GM12873 (cell line): Measurements from ENCODE around the gene SERPINB3.

Experiments
- TF ChIP-seq, protein P1 (sequence below): IDR thresholded peaks from 2 replicates; pipeline ENCODE4 v1.5.1; 2012; ENCODE audit warnings: low read depth, mild to moderate bottlenecking, moderate library complexity, low read length, control low read depth; ENCODE audit not compliant: insufficient read depth; ENCODE audit errors: missing control alignments

Gene SERPINB3

DNA sequence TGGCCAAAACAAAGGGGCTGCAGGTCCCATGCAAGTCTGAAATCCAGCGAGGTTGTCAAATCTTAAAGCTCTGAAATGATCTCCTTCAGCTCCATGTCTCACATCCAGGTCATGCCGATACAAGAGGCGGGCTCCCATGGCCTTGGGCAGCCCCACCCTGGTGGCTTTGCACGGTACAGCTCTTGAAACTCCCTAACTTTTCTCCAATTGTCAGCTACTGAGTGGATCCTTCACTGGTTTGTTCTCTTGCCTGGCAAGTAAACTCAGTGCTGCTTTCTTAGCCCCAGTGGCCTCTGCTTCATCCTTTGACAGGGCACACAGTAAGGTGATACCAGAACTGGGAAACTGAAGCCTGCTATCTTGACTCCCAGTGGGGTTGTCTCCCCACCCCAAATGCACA is 48.3 kb downstream of the SERPINB3 start:
- TF ChIP-seq, protein P1, sequence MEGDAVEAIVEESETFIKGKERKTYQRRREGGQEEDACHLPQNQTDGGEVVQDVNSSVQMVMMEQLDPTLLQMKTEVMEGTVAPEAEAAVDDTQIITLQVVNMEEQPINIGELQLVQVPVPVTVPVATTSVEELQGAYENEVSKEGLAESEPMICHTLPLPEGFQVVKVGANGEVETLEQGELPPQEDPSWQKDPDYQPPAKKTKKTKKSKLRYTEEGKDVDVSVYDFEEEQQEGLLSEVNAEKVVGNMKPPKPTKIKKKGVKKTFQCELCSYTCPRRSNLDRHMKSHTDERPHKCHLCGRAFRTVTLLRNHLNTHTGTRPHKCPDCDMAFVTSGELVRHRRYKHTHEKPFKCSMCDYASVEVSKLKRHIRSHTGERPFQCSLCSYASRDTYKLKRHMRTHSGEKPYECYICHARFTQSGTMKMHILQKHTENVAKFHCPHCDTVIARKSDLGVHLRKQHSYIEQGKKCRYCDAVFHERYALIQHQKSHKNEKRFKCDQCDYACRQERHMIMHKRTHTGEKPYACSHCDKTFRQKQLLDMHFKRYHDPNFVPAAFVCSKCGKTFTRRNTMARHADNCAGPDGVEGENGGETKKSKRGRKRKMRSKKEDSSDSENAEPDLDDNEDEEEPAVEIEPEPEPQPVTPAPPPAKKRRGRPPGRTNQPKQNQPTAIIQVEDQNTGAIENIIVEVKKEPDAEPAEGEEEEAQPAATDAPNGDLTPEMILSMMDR = no peak

DNA sequence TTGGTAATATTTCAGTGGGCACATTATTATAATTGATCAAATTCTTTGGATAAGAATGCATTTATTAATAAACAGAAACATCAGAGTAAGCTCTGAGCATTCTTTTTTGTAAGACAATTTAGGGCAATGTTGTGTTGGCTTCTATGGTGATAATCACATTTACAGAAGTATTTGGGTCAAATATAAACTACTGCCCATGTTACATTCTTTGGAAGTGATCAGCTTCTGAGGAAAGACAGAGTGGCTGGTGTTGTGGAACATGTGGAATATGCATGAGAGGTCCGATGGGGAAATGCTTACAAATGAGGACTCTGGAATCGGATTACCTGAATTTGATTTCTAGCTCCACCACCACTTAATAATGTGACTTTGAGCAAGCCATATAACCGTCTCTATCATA is 55.2 kb downstream of the SERPINB3 start:
- TF ChIP-seq, protein P1 = no peak
